ENCODE results near the gene HS6ST2.

Gene HS6ST2

GRCh38 chrX:132689612-132690563 is 268.5 kb downstream of the HS6ST2 start:
- no peak for DNase-seq

- DNase-seq = peak in 12 of 56 donors; percentile 0 to 20 (median 1)
These were observed 273.2 kb downstream of the HS6ST2 start for GRCh38 chrX:132685276-132685675.

GRCh38 chrX:132677233-132677716 is 281.2 kb downstream of the HS6ST2 start:
- no peak for DNase-seq

GRCh38 chrX:132676561-132677186 is 281.8 kb downstream of the HS6ST2 start:
- peak in 2 of 56 donors; percentile 0 for DNase-seq

GRCh38 chrX:132676102-132676501 is 282.3 kb downstream of the HS6ST2 start:
- DNase-seq = no peak

GRCh38 chrX:132673331-132673730 is 285.1 kb downstream of the HS6ST2 start:
- DNase-seq = no peak

GRCh38 chrX:132671229-132671641 is 287.2 kb downstream of the HS6ST2 start:
- no peak for DNase-seq

- no peak for DNase-seq
These were observed 289.3 kb downstream of the HS6ST2 start for GRCh38 chrX:132669142-132669541.

- DNase-seq = no peak
These were observed 290.3 kb downstream of the HS6ST2 start for GRCh38 chrX:132668178-132668577.

- DNase-seq = no peak
These were observed 292.8 kb downstream of the HS6ST2 start for GRCh38 chrX:132665676-132666075.

- no peak for DNase-seq
These were observed 294.2 kb downstream of the HS6ST2 start for GRCh38 chrX:132664273-132664672.

- no peak for DNase-seq
These were observed 295.6 kb downstream of the HS6ST2 start for GRCh38 chrX:132662844-132663243.

- no peak for DNase-seq
These were observed 300.6 kb downstream of the HS6ST2 start for GRCh38 chrX:132657876-132658275.

GRCh38 chrX:132652871-132653270 is 305.6 kb downstream of the HS6ST2 start:
- DNase-seq = no peak

- DNase-seq = peak in 9 of 56 donors; percentile 0 to 17 (median 1)
These were observed 306.9 kb downstream of the HS6ST2 start for GRCh38 chrX:132651421-132652086.

GRCh38 chrX:132648895-132649294 is 309.5 kb downstream of the HS6ST2 start:
- DNase-seq = no peak

- DNase-seq = no peak
These were observed 319.0 kb downstream of the HS6ST2 start for GRCh38 chrX:132639446-132639845.

GRCh38 chrX:132638313-132638712 is 320.1 kb downstream of the HS6ST2 start:
- DNase-seq = no peak

- DNase-seq = no peak
These were observed 322.3 kb downstream of the HS6ST2 start for GRCh38 chrX:132636080-132636479.

- no peak for DNase-seq
These were observed 323.9 kb downstream of the HS6ST2 start for GRCh38 chrX:132634521-132634920.

GRCh38 chrX:132631579-132632232 is 326.7 kb downstream of the HS6ST2 start:
- DNase-seq = peak in 3 of 56 donors; percentile 0 to 5 (median 0)

Measured in amygdala (tissue), 56 donors.